GM08714 (cell line): ENCODE measurements around the gene AGPAT2.
A peak's percentile ranks its signal among the peaks of the same experiment; 100 is the strongest.

Source experiments
- H3K4me3 ChIP-seq: fragments of 200-500 bp; sonication (Bioruptor generic); 2 replicates; pipeline ENCODE4 v1.5.1; 2014; ENCODE audit warnings: mild to moderate bottlenecking, low read length, inconsistent platforms
- ZNF274 ChIP-seq: IDR thresholded peaks from 2 replicates; pipeline ENCODE4 v1.6.1; 2012; ENCODE audit warnings: mild to moderate bottlenecking, low read depth, low read length

AGPAT2 gene

GRCh38 chr9:136690104-136690805, 3.0 kb upstream of the AGPAT2 start:
- H3K4me3 ChIP-seq, result no peak overlapping the region
- TF ChIP-seq ZNF274, result no peak

- no peak overlapping the region for H3K4me3 ChIP-seq
- no peak for TF ChIP-seq ZNF274
Measured at GRCh38 chr9:136689108-136689460, 1.8 kb upstream of the AGPAT2 start.

- TF ChIP-seq ZNF274, result no peak
- no peak overlapping the region for H3K4me3 ChIP-seq
Measured at GRCh38 chr9:136688274-136689107, 1.2 kb upstream of the AGPAT2 start.

GRCh38 chr9:136687721-136688223, 515 bp upstream of the AGPAT2 start:
- H3K4me3 ChIP-seq, result no peak overlapping the region
- no peak for TF ChIP-seq ZNF274

GRCh38 chr9:136686534-136686793, 793 bp downstream of the AGPAT2 start:
- peak overlapping the region; percentile 70 for H3K4me3 ChIP-seq
- no peak for TF ChIP-seq ZNF274

GRCh38 chr9:136685790-136686533, 1.3 kb downstream of the AGPAT2 start:
- no peak for TF ChIP-seq ZNF274
- H3K4me3 ChIP-seq, result peak overlapping the region; percentile 70

- H3K4me3 ChIP-seq, result no peak overlapping the region
Measured at GRCh38 chr9:136685216-136685615, 2.0 kb downstream of the AGPAT2 start.

GRCh38 chr9:136684799-136685198, 2.5 kb downstream of the AGPAT2 start:
- no peak overlapping the region for H3K4me3 ChIP-seq

More at GRCh38 chr9:136685216-136685615, 2.0 kb downstream of the AGPAT2 start:
- no peak for TF ChIP-seq ZNF274

GRCh38 chr9:136684339-136684738, 2.9 kb downstream of the AGPAT2 start:
- H3K4me3 ChIP-seq, result no peak overlapping the region
- TF ChIP-seq ZNF274, result no peak

More at GRCh38 chr9:136684799-136685198, 2.5 kb downstream of the AGPAT2 start:
- no peak for TF ChIP-seq ZNF274

- H3K4me3 ChIP-seq, result no peak overlapping the region
- no peak for TF ChIP-seq ZNF274
Measured at GRCh38 chr9:136683755-136684154, 3.5 kb downstream of the AGPAT2 start.

GRCh38 chr9:136683173-136683745, 4.0 kb downstream of the AGPAT2 start:
- TF ChIP-seq ZNF274, result no peak
- H3K4me3 ChIP-seq, result no peak overlapping the region

GRCh38 chr9:136682710-136683109, 4.5 kb downstream of the AGPAT2 start:
- no peak for TF ChIP-seq ZNF274
- H3K4me3 ChIP-seq, result no peak overlapping the region

GRCh38 chr9:136681945-136682699, 5.1 kb downstream of the AGPAT2 start:
- no peak for TF ChIP-seq ZNF274
- H3K4me3 ChIP-seq, result no peak overlapping the region
